ENCODE data around the gene FASN. TPM values are rescaled to one million over a fixed set of nuclear protein-coding genes. Genes with fewer than 3 reads are reported as not detected.
"Not testable (repeated sequence)": the region's sequence is repeated elsewhere in the genome, so short reads cannot be mapped to it uniquely, and the experiment has no call there.

The FASN gene
- total RNA-seq, 4 donors from 2014 or later = 30.3 to 63.6 (median 44.8) TPM

GRCh38 chr17:82138511-82138992, 40.5 kb upstream of the FASN start:
- H3K4me1 ChIP-seq = no peaks in the 10 kb centered on the region
- no peak overlapping the region for H3K4me3 ChIP-seq
- 87% methylated on average over 28 of the region's 28 CpGs for WGBS
- H3K27ac ChIP-seq (replicated peaks in 1 of 4) = no peak overlapping the region
- H3K36me3 ChIP-seq = peaks cover 0 to 10% (median 3%) of the 10 kb centered on the region in 4 donors
- no peak for DNase-seq (ENCODE audit: extremely low spot score)
- intact Hi-C loops (cut with DNase I) = no loop called here
- H3K9me3 ChIP-seq = no peaks in the 10 kb centered on the region
- TF ChIP-seq POLR2AphosphoS5 (IDR thresholded peaks at IDR 0.05) (no peak), EP300 (IDR thresholded peaks at IDR 0.05) (no peak), POLR2A (IDR thresholded peaks at IDR 0.05; ENCODE audit: low read depth) (no peak)
- TF ChIP-seq, protein P1, sequence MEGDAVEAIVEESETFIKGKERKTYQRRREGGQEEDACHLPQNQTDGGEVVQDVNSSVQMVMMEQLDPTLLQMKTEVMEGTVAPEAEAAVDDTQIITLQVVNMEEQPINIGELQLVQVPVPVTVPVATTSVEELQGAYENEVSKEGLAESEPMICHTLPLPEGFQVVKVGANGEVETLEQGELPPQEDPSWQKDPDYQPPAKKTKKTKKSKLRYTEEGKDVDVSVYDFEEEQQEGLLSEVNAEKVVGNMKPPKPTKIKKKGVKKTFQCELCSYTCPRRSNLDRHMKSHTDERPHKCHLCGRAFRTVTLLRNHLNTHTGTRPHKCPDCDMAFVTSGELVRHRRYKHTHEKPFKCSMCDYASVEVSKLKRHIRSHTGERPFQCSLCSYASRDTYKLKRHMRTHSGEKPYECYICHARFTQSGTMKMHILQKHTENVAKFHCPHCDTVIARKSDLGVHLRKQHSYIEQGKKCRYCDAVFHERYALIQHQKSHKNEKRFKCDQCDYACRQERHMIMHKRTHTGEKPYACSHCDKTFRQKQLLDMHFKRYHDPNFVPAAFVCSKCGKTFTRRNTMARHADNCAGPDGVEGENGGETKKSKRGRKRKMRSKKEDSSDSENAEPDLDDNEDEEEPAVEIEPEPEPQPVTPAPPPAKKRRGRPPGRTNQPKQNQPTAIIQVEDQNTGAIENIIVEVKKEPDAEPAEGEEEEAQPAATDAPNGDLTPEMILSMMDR (IDR thresholded peaks at IDR 0.05) = no peak
- no peaks in the 10 kb centered on the region for H3K27me3 ChIP-seq

DNA sequence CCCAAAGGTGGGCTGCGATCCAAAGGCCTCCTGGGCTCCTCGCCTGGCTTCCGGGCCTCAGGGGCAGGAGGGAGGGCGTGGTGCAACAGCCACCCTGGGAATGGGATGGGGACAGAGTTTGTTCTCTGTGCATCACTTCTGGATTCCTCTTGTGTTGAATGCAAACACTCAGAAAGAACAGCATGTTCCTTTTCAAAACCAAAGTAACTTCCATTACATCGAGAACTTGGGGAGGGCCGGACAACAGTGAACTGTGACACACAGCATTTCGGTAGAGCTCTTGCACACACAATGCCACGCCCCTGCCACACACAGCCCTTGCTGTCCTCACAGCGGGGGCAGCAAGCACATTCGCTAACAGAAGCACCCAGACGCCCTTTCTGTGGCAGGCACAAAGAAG, 36.1 kb upstream of the FASN start:
- intact Hi-C loops (cut with DNase I) = no loop called here
- peaks cover 0 to 7% (median 3%) of the 10 kb centered on the region in 4 donors for H3K36me3 ChIP-seq
- no peak overlapping the region for H3K4me3 ChIP-seq
- whole genome bisulfite sequencing = 92% methylated on average over 11 of the region's 11 CpGs
- H3K27ac ChIP-seq (replicated peaks in 1 of 4) = no peak overlapping the region
- no peak for DNase-seq (ENCODE audit: extremely low spot score)
- no peaks in the 10 kb centered on the region for H3K4me1 ChIP-seq
- no peak for TF ChIP-seq POLR2AphosphoS5 (IDR thresholded peaks at IDR 0.05)
- TF ChIP-seq EP300 (IDR thresholded peaks at IDR 0.05) = no peak
- no peak for TF ChIP-seq POLR2A (IDR thresholded peaks at IDR 0.05; ENCODE audit: low read depth)
- TF ChIP-seq, protein P1 (IDR thresholded peaks at IDR 0.05) = no peak
- H3K9me3 ChIP-seq = no peaks in the 10 kb centered on the region
- no peaks in the 10 kb centered on the region for H3K27me3 ChIP-seq

GRCh38 chr17:82133166-82133953, 35.3 kb upstream of the FASN start:
- intact Hi-C loops (cut with DNase I); H3K9me3 ChIP-seq; H3K36me3 ChIP-seq; H3K4me1 ChIP-seq; H3K27ac ChIP-seq (replicated peaks in 1 of 4); H3K27me3 ChIP-seq; H3K4me3 ChIP-seq; DNase-seq (ENCODE audit: extremely low spot score): not testable (repeated sequence)
- WGBS = 89% methylated on average over 8 of the region's 8 CpGs

DNA sequence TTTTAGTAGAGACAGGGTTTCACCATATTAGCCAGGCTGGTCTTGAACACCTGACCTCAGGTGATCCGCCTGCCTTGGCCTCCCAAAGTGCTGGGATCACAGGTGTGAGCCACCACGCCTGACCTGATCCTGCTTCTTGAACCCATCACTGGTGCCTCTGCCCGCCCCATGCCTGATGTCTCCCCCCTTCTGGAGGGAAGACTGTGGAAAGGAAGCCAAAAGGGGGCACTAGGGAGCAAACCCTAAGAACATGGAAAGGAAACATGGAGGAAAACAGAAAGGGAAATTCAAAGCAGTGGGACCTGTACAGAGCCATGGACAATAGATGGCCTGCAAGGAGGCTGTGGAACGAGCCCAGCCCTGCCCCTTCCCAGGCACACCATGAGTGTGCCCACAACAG, 31.1 kb upstream of the FASN start:
- WGBS = 93% methylated on average over 4 of the region's 4 CpGs
- no peak for DNase-seq (ENCODE audit: extremely low spot score)
- Histone ChIP-seq H3K4me3 (no peak overlapping the region), H3K4me1 (no peaks in the 10 kb centered on the region), H3K9me3 (no peaks in the 10 kb centered on the region), H3K27ac (replicated peaks in 1 of 4) (no peak overlapping the region), H3K36me3 (peaks cover 4 to 34% (median 19%) of the 10 kb centered on the region in 4 donors), H3K27me3 (no peaks in the 10 kb centered on the region)
- intact Hi-C loops (cut with DNase I) = no loop called here
- TF ChIP-seq, protein P1 (IDR thresholded peaks at IDR 0.05) = no peak
- TF ChIP-seq POLR2AphosphoS5 (IDR thresholded peaks at IDR 0.05) = no peak
- no peak for TF ChIP-seq POLR2A (IDR thresholded peaks at IDR 0.05; ENCODE audit: low read depth)
- TF ChIP-seq EP300 (IDR thresholded peaks at IDR 0.05) = no peak

- no peak overlapping the region for H3K27ac ChIP-seq (replicated peaks in 1 of 4)
- H3K4me3 ChIP-seq = no peak overlapping the region
- H3K36me3 ChIP-seq = peaks cover 4 to 36% (median 20%) of the 10 kb centered on the region in 4 donors
- WGBS = 20% methylated on average over 1 of the region's 15 CpGs
- DNase-seq (ENCODE audit: extremely low spot score) = no peak
- TF ChIP-seq POLR2AphosphoS5 (IDR thresholded peaks at IDR 0.05) (no peak), EP300 (IDR thresholded peaks at IDR 0.05) (no peak), POLR2A (IDR thresholded peaks at IDR 0.05; ENCODE audit: low read depth) (no peak)
- TF ChIP-seq, protein P1 (IDR thresholded peaks at IDR 0.05) = no peak
- no peaks in the 10 kb centered on the region for H3K27me3 ChIP-seq
- H3K9me3 ChIP-seq = no peaks in the 10 kb centered on the region
- H3K4me1 ChIP-seq = no peaks in the 10 kb centered on the region
- intact Hi-C loops (cut with DNase I) = no loop called here
Observed at GRCh38 chr17:82128287-82128686, 30.3 kb upstream of the FASN start.
